ENCODE results near the gene SLC9A5.

Gene SLC9A5

DNA sequence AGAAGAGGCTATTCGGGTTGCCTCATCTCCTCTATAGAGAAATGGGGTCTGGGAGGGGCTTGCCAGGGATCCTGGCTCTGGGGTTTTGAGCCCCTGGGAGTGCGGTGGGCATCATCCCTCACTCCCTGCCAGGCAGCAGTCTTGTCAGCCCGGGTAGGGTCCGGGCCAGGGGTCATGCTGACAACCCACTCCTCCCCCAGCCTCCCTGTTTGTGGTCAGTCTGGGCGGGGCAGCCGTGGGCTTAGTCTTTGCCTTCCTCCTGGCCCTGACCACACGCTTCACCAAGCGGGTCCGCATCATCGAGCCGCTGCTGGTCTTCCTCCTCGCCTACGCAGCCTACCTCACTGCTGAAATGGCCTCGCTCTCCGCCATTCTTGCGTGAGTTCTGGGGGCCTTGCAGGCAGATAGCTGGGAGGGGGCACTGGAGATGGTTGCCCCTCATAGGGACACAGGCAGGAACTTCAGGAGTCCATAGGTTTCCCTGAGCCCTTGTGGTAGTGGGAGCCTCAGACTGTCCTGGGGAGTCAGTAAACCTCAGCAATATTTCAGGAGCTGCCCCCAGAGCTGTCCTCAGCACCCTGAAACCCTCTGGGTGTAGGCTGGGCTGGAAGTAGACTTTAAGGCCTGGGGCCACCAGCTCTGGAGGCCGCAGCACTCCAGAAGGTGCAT, 6.9 kb downstream of the SLC9A5 start:
- no peak for TF ChIP-seq FOXM1 (IDR thresholded peaks at IDR 0.05; ENCODE audit: borderline replicate concordance, low read depth)
- no peak for TF ChIP-seq YY1 (IDR thresholded peaks at IDR 0.05; ENCODE audit: low read depth)
- TF ChIP-seq CREB1 (IDR thresholded peaks at IDR 0.05; ENCODE audit: low read depth), result no peak
- TF ChIP-seq EGR1 (IDR thresholded peaks at IDR 0.05), result no peak
- no peak for TF ChIP-seq NFIC (IDR thresholded peaks at IDR 0.05)
- TF ChIP-seq, protein P1, sequence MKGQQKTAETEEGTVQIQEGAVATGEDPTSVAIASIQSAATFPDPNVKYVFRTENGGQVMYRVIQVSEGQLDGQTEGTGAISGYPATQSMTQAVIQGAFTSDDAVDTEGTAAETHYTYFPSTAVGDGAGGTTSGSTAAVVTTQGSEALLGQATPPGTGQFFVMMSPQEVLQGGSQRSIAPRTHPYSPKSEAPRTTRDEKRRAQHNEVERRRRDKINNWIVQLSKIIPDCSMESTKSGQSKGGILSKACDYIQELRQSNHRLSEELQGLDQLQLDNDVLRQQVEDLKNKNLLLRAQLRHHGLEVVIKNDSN (IDR thresholded peaks at IDR 0.05), result no peak
- no peak for TF ChIP-seq TCF12 (IDR thresholded peaks at IDR 0.05; ENCODE audit: low read depth)
- TF ChIP-seq, protein P2, sequence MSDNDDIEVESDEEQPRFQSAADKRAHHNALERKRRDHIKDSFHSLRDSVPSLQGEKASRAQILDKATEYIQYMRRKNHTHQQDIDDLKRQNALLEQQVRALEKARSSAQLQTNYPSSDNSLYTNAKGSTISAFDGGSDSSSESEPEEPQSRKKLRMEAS (IDR thresholded peaks at IDR 0.05), result no peak
- no peak for TF ChIP-seq EP300 (IDR thresholded peaks at IDR 0.05; ENCODE audit: borderline replicate concordance)
- TF ChIP-seq TEAD4 (IDR thresholded peaks at IDR 0.05), result no peak
- TF ChIP-seq TAF1 (IDR thresholded peaks at IDR 0.05; ENCODE audit: low read depth), result no peak
- TF ChIP-seq CEBPB (IDR thresholded peaks at IDR 0.05), result no peak
- TF ChIP-seq ZBTB7A (IDR thresholded peaks at IDR 0.05; ENCODE audit: low read depth), result no peak
- no peak for TF ChIP-seq RAD21 (IDR thresholded peaks at IDR 0.05; ENCODE audit: low read depth)
- TF ChIP-seq REST (IDR thresholded peaks at IDR 0.05; ENCODE audit: low read depth), result no peak

GRCh38 chr16:67256701-67257230, 8.0 kb downstream of the SLC9A5 start:
- no peak for TF ChIP-seq RAD21 (IDR thresholded peaks at IDR 0.05; ENCODE audit: low read depth)
- no peak for TF ChIP-seq TAF1 (IDR thresholded peaks at IDR 0.05; ENCODE audit: low read depth)
- TF ChIP-seq, protein P2 (IDR thresholded peaks at IDR 0.05), result no peak
- no peak for TF ChIP-seq EP300 (IDR thresholded peaks at IDR 0.05; ENCODE audit: borderline replicate concordance)
- no peak for TF ChIP-seq EGR1 (IDR thresholded peaks at IDR 0.05)
- no peak for TF ChIP-seq CEBPB (IDR thresholded peaks at IDR 0.05)
- TF ChIP-seq YY1 (IDR thresholded peaks at IDR 0.05; ENCODE audit: low read depth), result no peak
- no peak for TF ChIP-seq REST (IDR thresholded peaks at IDR 0.05; ENCODE audit: low read depth)
- TF ChIP-seq TEAD4 (IDR thresholded peaks at IDR 0.05), result no peak
- no peak for TF ChIP-seq TCF12 (IDR thresholded peaks at IDR 0.05; ENCODE audit: low read depth)
- TF ChIP-seq, protein P1 (IDR thresholded peaks at IDR 0.05), result no peak
- no peak for TF ChIP-seq FOXM1 (IDR thresholded peaks at IDR 0.05; ENCODE audit: borderline replicate concordance, low read depth)
- TF ChIP-seq CREB1 (IDR thresholded peaks at IDR 0.05; ENCODE audit: low read depth), result no peak
- TF ChIP-seq NFIC (IDR thresholded peaks at IDR 0.05), result no peak
- no peak for TF ChIP-seq ZBTB7A (IDR thresholded peaks at IDR 0.05; ENCODE audit: low read depth)

GRCh38 chr16:67257486-67258160, 8.8 kb downstream of the SLC9A5 start:
- TF ChIP-seq EGR1 (IDR thresholded peaks at IDR 0.05) (no peak), RAD21 (IDR thresholded peaks at IDR 0.05; ENCODE audit: low read depth) (no peak), TEAD4 (IDR thresholded peaks at IDR 0.05) (no peak)

- TF ChIP-seq CEBPB (IDR thresholded peaks at IDR 0.05) (no peak), TEAD4 (IDR thresholded peaks at IDR 0.05) (no peak), CREB1 (IDR thresholded peaks at IDR 0.05; ENCODE audit: low read depth) (no peak), EP300 (IDR thresholded peaks at IDR 0.05; ENCODE audit: borderline replicate concordance) (no peak), TCF12 (IDR thresholded peaks at IDR 0.05; ENCODE audit: low read depth) (no peak), YY1 (IDR thresholded peaks at IDR 0.05; ENCODE audit: low read depth) (no peak), EGR1 (IDR thresholded peaks at IDR 0.05) (no peak), REST (IDR thresholded peaks at IDR 0.05; ENCODE audit: low read depth) (no peak)
- TF ChIP-seq, protein P1 (IDR thresholded peaks at IDR 0.05), result no peak
These were observed 9.5 kb downstream of the SLC9A5 start for GRCh38 chr16:67258161-67258835.
